NCI-H524 treated with DMSO at 0.1 percent for 48 hours (cell line): Measurements from ENCODE around the gene YARS2.
"Not testable (repeated sequence)": the region's sequence is repeated elsewhere in the genome, so short reads cannot be mapped to it uniquely, and the experiment has no call there.

Experiments
- DNase-seq: peaks from one replicate; lab custom pipeline; 2025; lab: John Stamatoyannopoulos, UW

Gene YARS2

DNA sequence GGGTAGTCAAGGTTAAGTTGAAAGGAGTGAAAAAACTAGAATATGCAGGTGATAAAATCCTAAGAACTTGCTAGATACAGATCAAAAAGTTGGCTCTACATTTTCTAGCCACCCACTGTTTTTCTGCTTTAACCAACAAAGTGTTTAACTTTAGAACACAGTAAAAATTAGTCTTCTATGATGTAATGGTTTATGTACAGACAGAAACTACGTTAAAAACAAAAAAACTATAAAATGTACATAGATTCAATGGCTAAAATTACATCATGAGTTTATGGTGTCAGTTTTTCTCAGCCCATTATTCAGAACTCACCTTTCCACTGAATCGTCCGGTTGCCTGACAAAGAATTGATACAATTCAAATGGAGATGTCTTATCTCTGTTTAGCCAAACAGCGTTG lies 2.1 kb downstream of the YARS2 start:
- DNase-seq = no peak

DNA sequence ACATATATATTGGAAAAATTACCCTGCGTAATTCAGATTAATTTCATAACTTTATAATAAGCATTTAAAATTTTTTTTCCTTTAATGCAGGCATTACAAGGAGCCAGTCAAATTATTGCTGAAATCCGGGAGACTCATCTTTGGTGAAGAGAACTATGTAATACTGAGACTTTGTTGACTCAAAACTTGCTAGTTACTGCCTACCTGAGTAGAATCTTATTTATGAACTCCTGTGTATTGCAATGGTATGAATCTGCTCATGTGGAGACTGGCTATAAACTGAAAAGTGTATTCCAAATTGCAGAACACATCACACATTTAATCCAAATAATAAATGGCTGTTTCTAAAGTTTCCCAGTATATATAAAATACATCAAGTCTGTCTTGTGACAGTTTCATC lies 12.4 kb downstream of the YARS2 start:
- DNase-seq = no peak

DNA sequence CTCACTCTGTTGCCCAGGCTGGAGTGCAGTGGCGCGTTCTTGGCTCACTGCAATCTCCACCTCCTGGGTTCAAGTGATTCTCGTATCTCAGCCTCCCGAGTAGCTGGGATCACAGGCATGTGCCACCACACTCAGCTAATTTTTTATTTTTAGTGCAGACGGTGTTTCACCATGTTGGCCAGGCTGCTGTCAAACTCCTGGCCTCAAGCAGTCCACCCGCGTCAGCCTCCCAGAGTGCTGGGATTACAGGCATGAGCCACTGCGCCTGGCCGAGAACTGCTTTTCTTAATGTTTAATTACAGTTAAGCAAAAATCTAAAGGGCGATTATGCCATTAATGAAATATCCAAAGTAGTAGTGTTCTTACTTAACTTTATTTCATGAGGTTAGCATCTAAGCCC lies 13.6 kb downstream of the YARS2 start:
- DNase-seq = no peak

DNA sequence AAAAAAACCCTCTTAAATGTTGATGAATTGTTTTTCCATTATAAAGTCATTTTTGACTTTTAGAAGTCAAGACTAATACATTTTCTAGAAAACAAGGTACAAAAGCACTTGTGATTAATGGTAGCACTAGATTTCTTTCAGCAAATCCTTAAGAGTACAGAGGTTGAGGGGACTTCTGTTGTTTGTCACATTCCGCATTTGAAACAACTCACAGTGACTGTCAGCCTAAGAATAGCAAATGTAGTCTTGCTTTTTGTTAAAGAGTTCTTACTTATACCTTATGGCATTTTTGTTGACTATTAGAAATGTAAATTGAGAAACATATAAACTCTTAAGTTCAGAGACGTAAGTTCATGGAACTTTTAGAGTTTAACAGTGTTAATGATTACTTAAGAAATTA lies 16.4 kb downstream of the YARS2 start:
- no peak for DNase-seq

DNA sequence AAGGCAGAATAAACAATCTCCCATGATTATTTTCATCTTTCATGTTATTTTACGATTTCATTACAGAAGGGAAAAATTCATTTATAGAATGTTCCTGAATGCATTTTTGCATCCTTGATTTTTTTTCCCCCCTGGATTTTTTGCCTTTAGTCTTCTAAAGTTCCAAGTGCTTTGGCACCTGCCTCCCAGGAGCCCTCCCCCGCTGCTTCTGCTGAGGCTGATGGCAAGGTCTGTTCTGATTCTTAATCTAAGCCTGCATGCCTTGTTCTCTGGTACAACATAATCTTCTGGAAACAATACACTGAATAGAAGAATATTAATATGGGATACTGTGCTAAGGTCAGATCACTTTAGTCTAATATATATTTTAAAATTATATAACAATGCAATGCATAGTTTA lies 18.0 kb downstream of the YARS2 start:
- no peak for DNase-seq

DNA sequence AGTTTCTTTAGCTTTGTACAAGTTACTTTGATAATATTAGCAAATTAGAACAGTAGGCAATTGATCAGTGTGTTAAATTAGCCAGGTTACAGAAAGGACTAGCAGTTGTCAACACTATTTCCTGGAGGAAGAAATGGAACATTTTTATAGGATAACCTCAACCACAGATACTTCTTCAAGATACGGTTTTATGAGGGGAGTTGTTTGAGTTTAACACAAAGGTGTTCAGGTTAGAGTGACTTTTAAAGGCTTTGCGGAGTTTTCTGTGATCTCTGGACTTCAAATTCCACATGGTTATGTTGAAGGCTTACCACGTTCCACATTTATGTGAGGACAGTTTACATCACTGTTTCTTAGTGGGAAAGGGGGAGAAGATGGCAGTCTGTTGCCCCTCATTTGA lies 19.3 kb downstream of the YARS2 start:
- DNase-seq = no peak

DNA sequence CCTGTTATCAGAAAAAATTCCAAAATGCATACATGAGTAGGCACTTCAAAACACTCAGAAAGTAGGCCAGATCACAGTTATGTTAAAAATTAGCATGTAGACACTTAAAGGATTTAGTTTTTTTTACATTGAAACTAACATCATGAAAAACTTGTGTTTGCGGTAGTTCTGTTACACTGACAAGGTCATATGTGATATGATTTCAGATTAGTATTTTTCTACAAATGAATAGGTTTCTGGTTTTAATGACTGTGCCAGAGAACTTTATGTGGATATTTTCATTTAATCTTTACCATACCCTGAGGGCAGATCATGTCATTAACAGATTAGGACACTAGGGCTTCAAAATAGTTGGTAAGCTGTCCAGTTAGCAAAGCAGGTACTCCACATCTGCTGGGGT lies 20.7 kb downstream of the YARS2 start:
- DNase-seq = no peak

DNA sequence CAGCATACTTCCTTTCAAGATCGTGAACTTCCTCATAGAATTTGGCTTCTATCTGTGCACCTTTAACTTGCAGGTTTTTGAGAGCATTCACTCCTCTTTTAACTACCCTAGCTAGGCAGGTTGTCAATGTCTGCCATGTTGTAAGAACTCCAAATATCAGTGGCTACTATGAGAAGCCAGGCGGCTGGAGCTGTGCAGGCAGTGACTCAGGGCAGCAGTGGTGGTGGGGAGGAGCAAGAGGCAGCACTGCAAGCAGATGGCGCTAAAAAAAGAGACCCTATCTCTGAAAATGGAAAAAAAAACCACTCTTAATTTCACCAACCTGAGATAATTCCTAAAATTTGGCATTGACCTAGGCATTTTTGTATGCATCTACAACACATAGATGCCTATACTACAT lies 28.5 kb downstream of the YARS2 start:
- no peak for DNase-seq

DNA sequence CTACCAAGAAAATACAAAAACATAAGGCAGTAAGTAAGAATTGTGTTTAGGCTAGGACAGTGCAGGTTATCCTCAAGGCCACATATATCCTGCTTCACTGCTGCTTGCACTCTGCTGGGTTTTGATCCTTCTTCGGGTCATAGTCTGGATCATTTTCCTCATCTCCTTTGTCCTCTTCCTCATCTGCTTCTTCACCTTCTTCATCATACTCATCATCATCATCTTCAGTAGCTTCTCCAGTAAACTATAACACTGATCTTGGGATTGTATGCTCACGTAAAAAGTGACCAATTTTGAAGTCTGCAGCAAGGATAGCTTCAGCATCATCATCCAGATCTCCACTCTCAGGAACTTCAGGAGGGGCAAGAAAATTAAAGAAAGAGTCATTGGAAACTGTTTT lies 29.4 kb downstream of the YARS2 start:
- DNase-seq = no peak

DNA sequence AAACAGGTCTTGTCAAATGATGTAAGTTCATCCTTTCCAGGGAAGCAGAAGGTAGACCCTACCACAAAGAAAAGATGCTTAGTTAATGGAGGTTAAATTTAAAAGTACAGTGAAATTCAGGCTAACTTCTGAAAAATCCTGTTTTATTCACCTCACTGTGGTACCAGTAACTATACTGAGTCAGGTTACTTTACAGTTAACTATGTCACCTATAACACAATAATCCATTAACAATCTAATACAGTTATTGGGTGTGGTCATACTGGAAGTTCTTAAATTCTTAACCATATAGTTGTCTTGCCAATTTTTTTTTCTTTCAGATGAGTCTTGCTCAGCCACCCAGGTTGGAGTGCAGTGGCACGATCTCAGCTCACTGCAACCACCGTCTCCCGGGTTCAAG lies 30.4 kb downstream of the YARS2 start:
- not testable (repeated sequence) for DNase-seq

DNA sequence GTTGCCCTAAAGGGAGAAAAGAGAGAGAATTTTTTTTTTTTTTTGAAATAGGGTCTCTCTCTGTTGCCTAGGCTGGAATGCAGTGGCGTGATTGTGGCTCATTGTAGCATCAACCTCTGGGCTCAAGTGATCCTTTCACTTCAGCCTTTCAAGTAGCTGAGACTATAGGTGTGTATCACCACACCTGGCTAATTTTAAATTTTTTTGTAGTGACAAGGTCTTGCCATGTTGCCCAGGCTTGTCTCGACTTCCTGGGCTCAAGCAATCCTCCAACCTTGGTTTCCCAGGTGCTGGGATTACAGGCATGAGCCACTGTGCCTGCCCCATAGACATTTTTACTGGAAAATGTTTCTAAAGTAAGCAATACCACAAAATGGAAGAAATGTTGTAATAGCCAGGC lies 36.8 kb downstream of the YARS2 start:
- DNase-seq = no peak

DNA sequence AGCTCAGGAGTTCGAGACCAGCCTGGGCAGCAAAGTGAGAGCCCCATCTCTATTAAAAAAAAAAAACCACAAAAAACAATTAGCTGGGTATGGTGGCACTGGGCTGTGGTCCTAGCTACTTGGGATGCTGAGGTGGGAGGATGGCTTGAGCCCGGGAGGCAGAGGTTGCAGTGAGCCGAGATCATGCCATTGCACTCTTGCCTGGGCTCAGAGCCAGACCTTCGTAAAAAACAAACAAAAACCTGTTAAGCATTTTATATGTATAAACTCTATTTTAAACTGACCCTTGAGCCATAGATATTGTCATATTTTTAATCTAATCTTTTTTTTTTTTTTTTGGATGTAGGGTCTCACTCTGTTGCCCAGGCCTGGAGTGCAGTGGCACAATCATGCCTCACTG lies 40.9 kb downstream of the YARS2 start:
- no peak for DNase-seq

DNA sequence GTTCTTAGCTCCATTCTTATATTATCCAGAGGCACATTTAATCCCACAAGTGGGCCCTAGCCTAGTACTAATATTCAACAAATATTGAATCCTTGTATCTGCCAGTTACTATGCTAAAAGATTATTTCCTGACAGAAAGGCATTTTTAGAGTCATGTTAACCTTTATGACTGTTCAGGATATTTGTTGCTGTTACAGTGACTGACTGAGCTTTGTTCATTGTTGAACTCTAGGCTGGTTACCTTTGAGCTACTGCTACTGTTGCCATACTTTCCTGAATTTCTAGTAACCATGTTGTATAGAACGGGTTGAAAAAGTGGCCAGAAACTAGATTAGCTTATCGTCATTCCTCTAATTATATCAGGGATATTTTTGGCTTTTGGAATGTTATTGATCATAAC lies 46.8 kb downstream of the YARS2 start:
- no peak for DNase-seq

DNA sequence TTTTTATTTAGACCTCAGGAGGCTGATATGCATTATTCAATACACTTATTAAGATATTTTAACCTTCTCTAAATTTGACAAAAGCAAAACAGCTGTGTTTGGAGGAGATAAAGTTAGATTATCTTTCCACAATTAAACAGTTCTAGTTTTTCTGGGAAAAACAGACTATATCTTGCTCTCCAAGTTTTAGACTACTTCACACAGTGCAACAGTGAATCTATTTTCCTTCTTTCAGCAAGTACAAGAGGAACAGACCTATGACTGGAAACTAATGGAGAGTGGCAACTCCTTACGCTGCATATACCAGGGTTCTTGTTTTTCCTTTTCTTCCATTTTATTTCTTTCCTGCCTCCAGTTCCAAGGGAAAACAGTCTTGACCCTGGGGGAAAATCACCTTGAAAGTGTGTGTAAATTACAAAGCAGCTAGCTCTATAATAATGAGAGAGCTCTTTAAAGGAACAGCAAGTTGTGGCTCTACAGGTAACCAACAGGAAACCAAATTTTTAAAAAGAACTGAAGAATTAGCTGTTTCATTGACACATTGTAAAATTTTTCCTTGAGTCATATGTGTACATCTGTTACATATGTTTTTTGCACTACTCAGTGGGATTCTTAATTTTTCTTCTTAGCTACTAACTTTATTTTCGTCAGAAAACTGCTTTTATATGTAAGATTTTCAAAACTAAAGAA lies 49.2 kb downstream of the YARS2 start:
- DNase-seq = no peak

DNA sequence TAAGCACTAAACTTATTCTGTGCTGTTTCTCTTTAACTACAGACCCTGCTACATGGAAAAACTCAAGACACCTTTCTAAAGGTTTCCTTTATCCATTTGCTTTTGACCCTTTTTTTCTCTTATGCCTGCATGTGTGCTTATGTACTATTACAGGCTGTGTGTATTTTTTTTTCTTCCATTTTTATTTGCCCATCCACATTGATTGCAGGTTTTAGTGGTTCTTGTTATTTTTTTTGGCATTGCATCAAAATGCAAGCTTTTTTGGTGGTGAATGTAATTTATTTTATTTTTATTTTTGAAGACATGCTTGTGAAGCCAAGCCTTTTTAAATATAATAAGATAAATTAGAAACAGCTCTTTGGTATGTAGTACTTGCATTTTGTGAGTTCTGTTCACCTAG lies 49.9 kb downstream of the YARS2 start:
- no peak for DNase-seq

DNA sequence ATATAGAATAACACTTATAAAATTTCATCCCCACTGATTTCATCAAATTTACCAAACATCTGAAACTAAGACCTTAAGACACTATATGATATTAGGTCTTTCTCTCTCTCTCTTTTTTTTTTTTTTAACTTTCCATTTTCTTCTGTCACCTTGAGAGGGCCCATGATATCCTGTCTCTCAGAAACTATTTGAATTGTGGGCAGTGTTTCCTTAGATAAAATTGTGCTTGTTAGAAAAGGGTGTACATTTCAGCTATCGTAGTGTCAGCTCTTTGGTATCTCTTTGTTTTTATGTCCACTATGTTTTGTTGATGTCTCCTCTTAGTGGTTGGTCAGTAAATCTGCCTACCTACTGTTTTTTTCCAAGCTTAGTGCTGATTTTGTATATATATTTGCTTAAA lies 52.8 kb downstream of the YARS2 start:
- no peak for DNase-seq

DNA sequence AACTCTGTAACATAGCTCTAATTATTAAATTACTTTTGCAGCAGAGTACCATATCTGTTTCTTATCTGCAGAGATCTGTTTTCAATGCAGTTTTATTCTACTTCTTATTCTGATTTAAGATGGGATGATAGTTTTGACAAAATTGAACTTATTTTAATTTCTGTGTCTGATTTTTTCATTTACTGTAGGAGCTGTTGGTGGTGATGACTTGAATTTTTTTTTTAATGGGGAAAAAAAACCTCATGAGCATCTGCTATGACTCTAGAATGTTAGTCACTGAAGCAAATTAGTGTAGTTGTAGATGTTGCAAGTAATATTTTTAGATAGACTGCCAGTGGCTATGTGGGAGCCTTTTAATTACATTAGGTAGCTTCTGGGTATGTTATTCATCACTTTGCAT lies 53.2 kb downstream of the YARS2 start:
- DNase-seq = no peak

DNA sequence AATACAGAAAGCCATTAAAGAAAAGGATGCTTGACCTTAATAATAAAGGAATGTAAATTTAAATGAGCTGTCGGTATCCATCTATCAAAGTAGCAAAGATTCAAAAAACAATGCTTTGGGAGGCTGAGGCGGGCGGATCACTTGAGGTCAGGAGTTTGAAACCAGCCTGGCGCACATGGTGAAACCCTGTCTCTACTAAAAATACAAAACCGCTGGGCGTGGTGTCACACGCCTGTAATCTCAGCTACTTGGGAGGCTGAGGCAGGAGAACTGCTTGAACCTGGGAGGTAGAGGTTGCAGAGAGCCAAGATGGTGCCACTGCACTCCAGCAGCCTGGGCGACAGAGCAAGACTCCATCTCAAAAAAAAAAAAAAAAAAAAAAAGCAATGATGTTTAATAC lies 56.3 kb downstream of the YARS2 start:
- not testable (repeated sequence) for DNase-seq

DNA sequence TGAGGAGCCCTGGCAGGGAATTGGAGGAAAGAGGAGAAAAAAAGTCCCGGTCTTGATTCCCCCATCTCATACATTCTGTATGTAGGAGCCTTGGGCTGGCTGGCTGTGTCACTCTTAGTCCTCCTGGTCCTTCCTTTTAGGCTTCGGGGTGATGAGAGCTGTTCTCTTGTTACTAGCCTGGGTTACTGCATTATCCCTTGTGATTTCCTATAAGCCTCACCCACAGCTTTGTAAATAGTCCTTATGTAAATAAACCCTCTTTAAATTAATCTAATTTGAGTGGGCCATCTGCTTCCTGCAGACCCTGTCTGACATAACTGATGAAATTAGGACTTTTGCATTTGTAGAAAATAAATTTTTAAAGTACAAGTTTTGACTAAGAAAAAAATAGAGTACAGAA lies 57.4 kb downstream of the YARS2 start:
- DNase-seq = peak; percentile 91

DNA sequence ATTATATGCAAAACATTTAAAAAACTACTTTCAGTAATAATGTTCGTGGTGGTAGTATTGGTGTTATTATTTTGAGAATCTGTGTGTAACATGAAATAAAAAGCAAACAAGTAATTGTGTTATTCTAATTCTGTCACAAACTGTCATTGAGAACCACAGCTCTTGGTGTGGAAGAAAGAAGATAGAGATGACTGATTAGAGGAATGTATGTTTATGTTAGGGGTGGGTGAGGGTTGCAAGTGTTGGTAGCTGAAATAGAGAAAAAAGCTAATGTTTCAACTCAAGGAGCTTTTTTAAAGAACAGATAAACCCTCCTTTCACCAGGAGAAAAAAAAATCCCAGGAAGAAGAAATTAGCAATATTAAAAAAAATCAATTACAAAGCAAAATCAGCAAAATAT lies 58.3 kb downstream of the YARS2 start:
- no peak for DNase-seq
